MCF 10A (cell line): ENCODE results near the gene BBOF1. TPM values are rescaled to one million over a fixed set of nuclear protein-coding genes. Genes with fewer than 3 reads are reported as not detected.

Experiments used
- BruUV-seq: library from RNA; stranded (reverse); fragments of 400-500 nt; replicated peaks from 2 replicates; lab custom pipeline; 2021; lab: Mats Ljungman, UMichigan
- CTCF ChIA-PET: fragments of 300-600 bp; sonication (Branson Sonifier 250); formaldehyde crosslinking; extraction: SDS; loops from one replicate; lab custom pipeline; 2021; ENCODE audit warnings: antibody characterized with exemption, inconsistent platforms; lab: Yijun Ruan, JAX
- POLR2A ChIA-PET: fragments of 300-600, 350-650 bp; sonication (Branson Sonifier 250); formaldehyde crosslinking; extraction: SDS; loops from one replicate; lab custom pipeline; 2020; ENCODE audit warnings: antibody characterized with exemption, inconsistent platforms; lab: Yijun Ruan, JAX
- DNase-seq: peaks from one replicate; pipeline ENCODE4 v3.0.0-alpha.2; 2018; ENCODE audit not compliant: unreplicated experiment
- H3K27ac Mint-ChIP-seq: one replicate; pipeline ENCODE4 v1.8.0; 2022; ENCODE audit warnings: mild to moderate bottlenecking, low read depth, mixed read lengths; ENCODE audit not compliant: unreplicated experiment
- H3K27me3 Mint-ChIP-seq: one replicate; pipeline ENCODE4 v1.8.0; 2022; ENCODE audit warnings: mixed read lengths; ENCODE audit not compliant: insufficient read depth, unreplicated experiment
- H3K36me3 Mint-ChIP-seq: one replicate; pipeline ENCODE4 v1.8.0; 2022; ENCODE audit warnings: mild to moderate bottlenecking, moderate library complexity, mixed read lengths; ENCODE audit not compliant: insufficient read depth, unreplicated experiment
- H3K4me1 Mint-ChIP-seq: one replicate; pipeline ENCODE4 v1.8.0; 2022; ENCODE audit warnings: mixed read lengths; ENCODE audit not compliant: insufficient read depth, unreplicated experiment
- H3K4me3 Mint-ChIP-seq: one replicate; pipeline ENCODE4 v1.8.0; 2022; ENCODE audit warnings: mild to moderate bottlenecking, moderate library complexity, mixed read lengths; ENCODE audit not compliant: unreplicated experiment
- H3K9me3 Mint-ChIP-seq: one replicate; pipeline ENCODE4 v1.8.0; 2022; ENCODE audit warnings: mixed read lengths; ENCODE audit not compliant: unreplicated experiment
- CTCF ChIP-seq: fragments of 200-600 bp; IDR thresholded peaks from one replicate; pipeline ENCODE4 v1.8.0; 2022; ENCODE audit warnings: antibody characterized with exemption, mild to moderate bottlenecking; ENCODE audit not compliant: unreplicated experiment
- intact Hi-C: fragments of 100-400 bp; cut with micrococcal nuclease; formaldehyde crosslinking; loops from 2 replicates; pipeline ENCODE4 v1.14.1; 2022
- total RNA-seq: library from RNA; stranded (reverse); gene quantifications from 2 replicates; pipeline ENCODE4 v1.2.3, GENCODE V29; 2022

BBOF1 gene
- total RNA-seq, 1 experiment from 2014 or later: 2.0 TPM

- DNase-seq: no peak
- H3K4me1 Mint-ChIP-seq: peaks cover 14% of the 10 kb centered on the region
- peak overlapping the region; percentile 93 for H3K4me3 Mint-ChIP-seq
- POLR2A ChIA-PET: interaction anchor here (1.3 to 4.1 kb wide), 6 partner anchors 8 to 297 kb away, joined by 4 to 33 read pairs (median 8); no protein-coding TSS in a partner anchor
- CTCF ChIA-PET: interaction anchor here (0.6 to 1.2 kb wide), 3 partner anchors 10 to 159 kb away, joined by 3 read pairs; no protein-coding TSS in a partner anchor
- no peaks in the 10 kb centered on the region for H3K27me3 Mint-ChIP-seq
- no TSS peak for BruUV-seq
- intact Hi-C loops: no loop called here
- TF ChIP-seq CTCF: no peak
- peaks cover 6% of the 10 kb centered on the region for H3K36me3 Mint-ChIP-seq
- peak overlapping the region; percentile 99 for H3K27ac Mint-ChIP-seq
- no peaks in the 10 kb centered on the region for H3K9me3 Mint-ChIP-seq
Observed at GRCh38 chr14:74083161-74083560, 64.0 kb downstream of the BBOF1 start.

- no peaks in the 10 kb centered on the region for H3K9me3 Mint-ChIP-seq
- no TSS peak for BruUV-seq
- no peak for DNase-seq
- peak overlapping the region; percentile 93 for H3K4me3 Mint-ChIP-seq
- peak overlapping the region; percentile 99 for H3K27ac Mint-ChIP-seq
- H3K27me3 Mint-ChIP-seq: no peaks in the 10 kb centered on the region
- peaks cover 14% of the 10 kb centered on the region for H3K4me1 Mint-ChIP-seq
- no peak for TF ChIP-seq CTCF
- peaks cover 6% of the 10 kb centered on the region for H3K36me3 Mint-ChIP-seq
- ChIA-PET CTCF (interaction anchor here (0.6 to 1.2 kb wide), 6 partner anchors 11 to 160 kb away, joined by 3 read pairs; no protein-coding TSS in a partner anchor), POLR2A (interaction anchor here (0.6 to 4.1 kb wide), 14 partner anchors 9 to 298 kb away, joined by 3 to 33 read pairs (median 4); partner anchors contain the start of genes BBOF1, ENTPD5 and ZNF410)
- intact Hi-C loops: loop anchor here (1.0 kb wide), 1 partner anchor 66 kb away; no protein-coding TSS in a partner anchor
Observed at GRCh38 chr14:74083784-74084276, 64.7 kb downstream of the BBOF1 start.

- Mint-ChIP-seq H3K9me3 (no peaks in the 10 kb centered on the region), H3K4me3 (peak within 1 kb of the TSS; percentile 93), H3K27me3 (no peaks in the 10 kb centered on the region), H3K27ac (peak within 1 kb of the TSS; percentile 99), H3K36me3 (peaks cover 6% of the 10 kb centered on the region), H3K4me1 (peaks cover 14% of the 10 kb centered on the region)
- intact Hi-C loops: loop anchor here (1.0 kb wide), 1 partner anchor 66 kb away; no protein-coding TSS in a partner anchor
- TF ChIP-seq CTCF: no peak
- DNase-seq: peak; percentile 100
- no TSS peak for BruUV-seq
- ChIA-PET POLR2A (interaction anchor here (0.6 to 4.1 kb wide), 19 partner anchors 9 to 516 kb away, joined by 3 to 33 read pairs (median 4); partner anchors contain the start of genes BBOF1, ENTPD5 and ZNF410), CTCF (interaction anchor here (0.6 kb wide), 1 partner anchor 106 kb away, joined by 3 read pairs; no protein-coding TSS in a partner anchor)
Observed at GRCh38 chr14:74084277-74085046, 65.3 kb downstream of the BBOF1 start, which contains the start of the genes ALDH6A1 and LIN52. Gene ALDH6A1 (minus strand): TSS chr14:74084453. CDS start chr14:74084394, 59 bp downstream. Gene LIN52 (plus strand): TSS chr14:74084956. CDS start chr14:74084975, 19 bp downstream.
